K562 (cell line): ENCODE results near the gene ARHGDIA. TPM values are rescaled to one million over a fixed set of nuclear protein-coding genes. Genes with fewer than 3 reads are reported as not detected.

ENCODE experiments used
- E2F4 ChIP-seq: sonication (generic); formaldehyde crosslinking; IDR thresholded peaks from 2 replicates; pipeline ENCODE4 v1.8.0; 2022; ENCODE audit warnings: mild to moderate bottlenecking, low read depth, missing genetic modification reagents
- JUND ChIP-seq, 2 experiments: IDR thresholded peaks; 2 replicates in 1 of 2; 3 replicates in 1 of 2; pipeline ENCODE4 v1.6.1; 2011; ENCODE audit warnings: borderline replicate concordance in 2 of 2, low read depth in 2 of 2, low read length in 2 of 2, improper control_type of control experiment in 1 of 2, missing biosample characterization in 1 of 2, missing genetic modification characterization in 1 of 2, missing genetic modification reagents in 1 of 2
- MGA ChIP-seq: fragments of 450-650 bp; IDR thresholded peaks from 2 replicates; pipeline ENCODE4 v1.6.1; 2016; ENCODE audit warnings: mild to moderate bottlenecking, moderate library complexity
- NR2C2 ChIP-seq, 2 experiments: fragments of 200-800 bp in 1 of 2; sonication (Bioruptor generic) in 1 of 2; sonication (generic) in 1 of 2; formaldehyde crosslinking in 1 of 2; IDR thresholded peaks; 2 replicates each; pipeline versions ENCODE4 v1.6.1 to v1.8.0; 2016 to 2022; ENCODE audit warnings: mild to moderate bottlenecking in 1 of 2, missing compliant biosample characterization in 1 of 2, missing genetic modification characterization in 1 of 2, missing genetic modification reagents in 1 of 2
- RFX1 ChIP-seq: fragments of 450-650 bp; IDR thresholded peaks from 2 replicates; pipeline ENCODE4 v1.6.1; 2016; ENCODE audit warnings: mild to moderate bottlenecking, moderate library complexity
- SIN3B ChIP-seq: fragments of 450-650 bp; IDR thresholded peaks from 2 replicates; pipeline ENCODE4 v1.6.1; 2017; ENCODE audit warnings: low read depth, mild to moderate bottlenecking, moderate library complexity
- ZKSCAN8 ChIP-seq: fragments of 200-800 bp; sonication (Bioruptor generic); IDR thresholded peaks from 2 replicates; pipeline ENCODE4 v1.6.1; 2016; ENCODE audit warnings: missing genetic modification characterization, missing compliant biosample characterization
- polyA plus RNA-seq, 8 experiments: library from polyadenylated mRNA; depleted of rRNA in 4 of 8; stranded (reverse) in 5 of 8; unstranded in 3 of 8; fragments of >200 nt; fragmentation: Nextera tagmentation in 2 of 8; fragmentation: Illumina TruSeq in 1 of 8; extraction: Ambion mirVana in 2 of 8; extraction: Trizol in 1 of 8; gene quantifications; 2 replicates each; pipeline versions ENCODE4 v1.2.1 to v1.2.3, GENCODE V29; 2011 to 2014; ENCODE audit warnings: inconsistent platforms in 1 of 8, missing spikeins in 1 of 8
- total RNA-seq, 7 experiments: library from RNA; depleted of rRNA in 6 of 7; stranded (reverse); fragments of >200 nt in 6 of 7; fragmentation: Illumina TruSeq in 2 of 7; extraction: Trizol in 2 of 7; gene quantifications; 2 replicates each; pipeline versions ENCODE4 v1.2.1 to v1.2.3, GENCODE V29; 2011 to 2021; ENCODE audit warnings: low replicate concordance in 1 of 7
- TF ChIP-seq, protein P1 (sequence below): sonication (generic); formaldehyde crosslinking; IDR thresholded peaks from 2 replicates; pipeline ENCODE4 v1.8.0; 2022; ENCODE audit warnings: missing genetic modification reagents, mild to moderate bottlenecking, borderline replicate concordance

ARHGDIA gene
- total and polyA plus RNA-seq, 9 of the 15 experiments (the other 6 are each of a cell fraction or from before 2014, with no cell fraction given): 9.6 to 340 (median 97.6) TPM

GRCh38 chr17:81916234-81917001 is 45.3 kb upstream of the ARHGDIA start (continued):
- TF ChIP-seq MGA: peak; percentile 40
- no peak for TF ChIP-seq NR2C2 (CRISPR knock-in tag; IDR thresholded peaks at IDR 0.05)
- TF ChIP-seq NR2C2 (tag; IDR thresholded peaks at IDR 0.05): peak; percentile 66
- TF ChIP-seq SIN3B: no peak
- TF ChIP-seq E2F4 (CRISPR knock-in tag): no peak
- no peak for TF ChIP-seq RFX1
- TF ChIP-seq JUND (IDR thresholded peaks at IDR 0.05; ENCODE audit: borderline replicate concordance, low read depth, low read length): peak; percentile 45
- TF ChIP-seq JUND (tag; IDR thresholded peaks at IDR 0.05; ENCODE audit: borderline replicate concordance, low read depth, low read length): no peak
- no peak for TF ChIP-seq ZKSCAN8 (CRISPR knock-in tag)
- TF ChIP-seq, protein P1, sequence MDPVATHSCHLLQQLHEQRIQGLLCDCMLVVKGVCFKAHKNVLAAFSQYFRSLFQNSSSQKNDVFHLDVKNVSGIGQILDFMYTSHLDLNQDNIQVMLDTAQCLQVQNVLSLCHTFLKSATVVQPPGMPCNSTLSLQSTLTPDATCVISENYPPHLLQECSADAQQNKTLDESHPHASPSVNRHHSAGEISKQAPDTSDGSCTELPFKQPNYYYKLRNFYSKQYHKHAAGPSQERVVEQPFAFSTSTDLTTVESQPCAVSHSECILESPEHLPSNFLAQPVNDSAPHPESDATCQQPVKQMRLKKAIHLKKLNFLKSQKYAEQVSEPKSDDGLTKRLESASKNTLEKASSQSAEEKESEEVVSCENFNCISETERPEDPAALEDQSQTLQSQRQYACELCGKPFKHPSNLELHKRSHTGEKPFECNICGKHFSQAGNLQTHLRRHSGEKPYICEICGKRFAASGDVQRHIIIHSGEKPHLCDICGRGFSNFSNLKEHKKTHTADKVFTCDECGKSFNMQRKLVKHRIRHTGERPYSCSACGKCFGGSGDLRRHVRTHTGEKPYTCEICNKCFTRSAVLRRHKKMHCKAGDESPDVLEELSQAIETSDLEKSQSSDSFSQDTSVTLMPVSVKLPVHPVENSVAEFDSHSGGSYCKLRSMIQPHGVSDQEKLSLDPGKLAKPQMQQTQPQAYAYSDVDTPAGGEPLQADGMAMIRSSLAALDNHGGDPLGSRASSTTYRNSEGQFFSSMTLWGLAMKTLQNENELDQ: no peak
